ENCODE measurements around the gene RLF. TPM values are rescaled to one million over a fixed set of nuclear protein-coding genes. Genes with fewer than 3 reads are reported as not detected.

The RLF gene
- total RNA-seq, 1 donor from 2014 or later, result 20.9 TPM

DNA sequence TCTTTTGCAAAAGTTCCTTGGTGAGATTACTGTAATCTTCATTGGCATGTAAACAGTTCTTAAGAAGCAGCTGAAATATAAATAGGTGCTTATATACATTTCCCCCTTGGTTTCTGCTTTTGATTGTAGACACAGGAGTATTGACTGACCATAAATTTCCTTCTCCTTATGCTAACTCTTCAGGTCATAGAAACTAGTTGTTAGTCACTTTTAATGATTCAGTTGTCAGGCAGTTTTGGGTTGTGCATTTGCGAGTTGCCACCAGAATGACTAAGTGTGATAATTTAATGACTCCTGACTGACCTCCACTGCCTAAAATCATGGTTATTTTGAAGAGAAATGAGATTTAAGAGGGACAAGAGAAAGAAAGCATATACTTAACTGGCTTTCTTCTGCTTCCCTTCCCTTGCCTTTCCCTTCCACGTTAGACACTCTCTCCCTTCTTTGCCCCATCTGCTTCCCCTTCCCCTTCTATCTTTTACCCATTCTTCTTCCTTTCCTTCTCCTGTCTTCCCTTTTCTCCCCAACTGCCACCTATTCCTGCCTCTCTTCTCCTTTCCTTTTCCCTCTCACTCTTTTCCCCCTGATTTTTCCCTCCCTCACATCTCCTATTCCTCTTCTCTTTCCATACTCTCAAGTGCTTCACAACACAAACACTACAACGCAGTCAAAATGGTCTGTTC, 109.1 kb downstream of the RLF start:
- no peak for DNase-seq (ENCODE audit: low spot score)

DNA sequence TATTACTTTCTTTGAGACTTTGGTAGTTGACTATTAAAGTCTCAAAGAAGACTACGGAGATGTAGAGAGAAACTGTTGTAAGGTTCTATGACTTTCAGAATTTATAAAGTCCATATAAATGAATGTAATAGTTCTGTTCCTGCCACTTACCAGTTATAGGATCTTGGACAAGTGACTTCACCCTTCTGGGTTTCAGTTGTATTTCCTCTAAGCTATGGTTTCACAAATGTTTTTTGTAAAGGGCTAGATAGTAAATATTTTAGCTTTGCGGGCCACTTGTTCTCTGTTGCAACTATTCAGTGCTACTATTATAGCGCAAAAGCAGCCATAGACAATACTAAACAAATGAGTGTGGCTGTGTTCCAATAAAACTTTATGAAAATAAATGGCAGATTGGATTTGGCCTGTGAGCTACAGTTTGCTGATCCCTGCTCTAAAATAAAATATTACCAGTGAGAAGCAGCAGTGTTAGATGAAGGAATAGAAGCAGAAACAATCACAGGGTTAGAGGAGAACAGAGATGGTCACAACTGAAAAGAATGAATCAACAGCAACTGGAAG, 111.5 kb downstream of the RLF start:
- no peak for DNase-seq (ENCODE audit: low spot score)

DNA sequence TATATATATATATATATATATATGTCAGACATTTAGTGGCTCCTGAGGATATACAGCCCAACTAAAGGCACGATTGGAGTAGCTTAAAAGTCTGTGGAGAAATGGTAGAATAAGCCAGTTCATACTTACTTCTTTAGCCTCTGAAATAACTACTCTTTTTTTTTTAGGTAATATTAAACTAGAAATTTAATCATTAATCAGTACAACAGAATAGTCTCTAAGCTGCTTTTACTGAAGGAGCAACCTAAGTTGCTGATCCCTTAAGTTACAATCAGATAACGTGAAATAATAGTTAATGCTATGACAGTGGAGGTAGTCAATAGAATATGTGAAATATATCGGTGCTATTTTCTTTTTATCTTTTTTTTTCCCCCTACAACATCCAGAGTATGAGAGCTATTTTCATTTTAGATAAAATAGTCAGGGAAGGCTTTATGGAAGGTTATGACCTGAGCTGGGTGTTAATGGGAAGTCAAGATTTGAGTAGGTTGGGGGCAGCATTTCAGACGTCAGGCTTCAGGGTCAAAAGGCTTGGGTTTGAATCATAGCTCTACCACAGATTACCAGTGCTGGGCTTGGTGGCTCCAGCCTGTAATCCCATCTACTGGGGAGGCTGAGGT, 112.5 kb downstream of the RLF start:
- DNase-seq (ENCODE audit: low spot score), result no peak

DNA sequence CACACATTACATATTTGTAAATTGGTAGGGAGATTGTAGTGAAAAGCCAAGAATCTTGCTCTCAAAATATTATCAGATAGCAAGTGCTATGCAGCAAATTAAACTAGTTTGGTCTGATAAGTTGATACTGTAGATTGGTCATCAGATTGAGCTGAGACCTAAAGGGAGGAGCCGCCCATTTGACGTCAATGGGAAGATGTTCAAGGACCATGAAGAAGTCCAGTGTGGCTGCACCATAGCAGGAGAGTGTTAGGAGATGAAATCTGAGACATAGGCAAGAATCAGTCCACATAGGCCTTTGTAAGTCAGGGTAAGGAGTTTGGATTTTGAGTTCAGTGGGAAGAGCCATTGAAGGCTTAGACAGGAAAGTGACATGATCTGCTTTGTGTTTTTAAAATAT, 113.1 kb downstream of the RLF start:
- no peak for DNase-seq (ENCODE audit: low spot score)

DNA sequence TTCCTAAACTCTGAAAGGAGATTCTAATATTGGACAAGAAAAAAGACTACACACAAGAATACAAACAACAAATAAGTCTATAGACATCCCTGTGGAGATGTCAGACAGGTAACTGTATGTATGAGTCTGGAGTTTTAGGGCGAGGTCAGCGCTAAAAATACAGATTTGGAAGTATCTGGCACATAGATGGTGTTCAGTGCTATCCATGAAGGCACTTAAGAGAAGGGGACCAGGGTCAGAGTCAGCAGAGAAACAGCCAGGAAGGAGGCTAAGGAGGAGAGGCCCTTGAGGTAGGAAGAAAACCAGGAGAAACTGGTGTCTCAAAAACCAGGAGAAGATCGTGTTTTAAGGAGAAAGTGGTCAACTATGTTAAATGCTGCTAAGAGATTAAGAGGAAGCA, 114.9 kb downstream of the RLF start:
- no peak for DNase-seq (ENCODE audit: low spot score)

DNA sequence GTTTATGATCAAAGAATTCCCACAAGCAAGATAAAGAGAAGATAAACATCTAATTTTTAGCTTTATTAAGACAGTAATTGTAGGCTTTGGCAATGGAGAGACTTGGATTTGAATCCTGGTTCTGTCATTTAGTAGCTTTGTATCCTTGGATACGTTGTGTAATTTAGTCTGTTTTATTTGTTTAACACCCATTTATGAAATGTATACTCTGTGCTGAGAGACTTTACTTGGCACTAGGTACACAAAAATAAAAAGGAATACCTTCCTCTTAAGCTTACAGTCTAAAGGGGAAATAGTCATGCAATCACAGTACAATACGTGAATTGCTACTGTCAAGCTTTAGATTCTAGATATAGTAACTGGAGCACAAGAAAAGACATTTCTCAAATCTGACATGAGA, 120.7 kb downstream of the RLF start:
- no peak for DNase-seq (ENCODE audit: low spot score)

Other genes with a start within 250 kb of the RLF start
- gene MFSD2A, start 206.2 kb upstream of the RLF start, total RNA-seq, result 28.5 TPM
- gene CAP1, start 120.7 kb upstream of the RLF start, total RNA-seq, result 351 TPM
- 92.4 TPM for gene PPT1, start 64.1 kb upstream of the RLF start, total RNA-seq
- not detected for gene TMCO2, start 86.5 kb downstream of the RLF start, total RNA-seq
- 52.9 TPM for gene ZMPSTE24, start 96.8 kb downstream of the RLF start, total RNA-seq
- 27.1 TPM for gene COL9A2, start 155.9 kb downstream of the RLF start, total RNA-seq
- 39.5 TPM for gene SMAP2, start 212.3 kb downstream of the RLF start, total RNA-seq

All from ureter (tissue), 1 donor.